Spleen (tissue), 7 donors: ENCODE results near the gene PKIG.

ENCODE experiments used
- POLR2A ChIP-seq, 3 donors: fragments of 450-650 bp; IDR thresholded peaks; one replicate each; pipeline ENCODE4 v1.5.1; 2017; ENCODE audit warnings: antibody characterized with exemption in 3 of 3, mild to moderate bottlenecking in 1 of 3
- POLR2AphosphoS5 ChIP-seq, 3 donors: sonication (generic); formaldehyde crosslinking; IDR thresholded peaks; one replicate each; pipeline ENCODE4 v1.5.1; 2017; ENCODE audit warnings: antibody characterized with exemption in 3 of 3
- TF ChIP-seq, protein P1 (sequence below), 11 experiments: fragments of 200-600 bp in 7 of 11; fragments of 450-650 bp in 4 of 11; sonication (generic) in 4 of 11; IDR thresholded peaks in 8 of 11; conservative IDR thresholded peaks in 3 of 11; 1 replicate in 7 of 11; 2 replicates in 4 of 11; pipeline versions ENCODE4 v1.4.0 to v1.8.0; 2016 to 2021; ENCODE audit warnings: antibody characterized with exemption in 11 of 11, inconsistent platforms in 4 of 11, mild to moderate bottlenecking in 1 of 11
- donor health status: DM: no; HTN: no; CAD: no; lungs with moderate emphysema.
- donor health status: DM: no; HTN: no; CAD: no.
- donor health status: DM: no; HTN: no; CAD: no.

DNA sequence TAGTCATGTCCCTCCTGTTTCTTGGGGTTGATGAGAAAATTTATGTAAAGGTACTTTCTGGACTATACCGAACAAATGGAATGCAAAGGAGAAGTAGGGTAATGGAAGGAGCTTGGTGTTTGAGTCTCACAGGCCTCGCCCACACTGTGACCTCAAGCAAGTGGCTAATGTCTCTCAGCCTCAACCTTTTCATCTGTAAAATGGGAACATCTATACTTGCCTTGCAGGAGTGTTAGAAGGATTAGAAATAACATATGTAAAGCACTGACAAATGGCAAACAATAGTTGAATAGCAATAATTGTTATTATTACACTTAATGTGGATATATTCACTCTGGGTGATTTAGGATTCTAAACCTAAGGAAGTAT lies 8.9 kb upstream of the PKIG start:
- TF ChIP-seq, protein P1, sequence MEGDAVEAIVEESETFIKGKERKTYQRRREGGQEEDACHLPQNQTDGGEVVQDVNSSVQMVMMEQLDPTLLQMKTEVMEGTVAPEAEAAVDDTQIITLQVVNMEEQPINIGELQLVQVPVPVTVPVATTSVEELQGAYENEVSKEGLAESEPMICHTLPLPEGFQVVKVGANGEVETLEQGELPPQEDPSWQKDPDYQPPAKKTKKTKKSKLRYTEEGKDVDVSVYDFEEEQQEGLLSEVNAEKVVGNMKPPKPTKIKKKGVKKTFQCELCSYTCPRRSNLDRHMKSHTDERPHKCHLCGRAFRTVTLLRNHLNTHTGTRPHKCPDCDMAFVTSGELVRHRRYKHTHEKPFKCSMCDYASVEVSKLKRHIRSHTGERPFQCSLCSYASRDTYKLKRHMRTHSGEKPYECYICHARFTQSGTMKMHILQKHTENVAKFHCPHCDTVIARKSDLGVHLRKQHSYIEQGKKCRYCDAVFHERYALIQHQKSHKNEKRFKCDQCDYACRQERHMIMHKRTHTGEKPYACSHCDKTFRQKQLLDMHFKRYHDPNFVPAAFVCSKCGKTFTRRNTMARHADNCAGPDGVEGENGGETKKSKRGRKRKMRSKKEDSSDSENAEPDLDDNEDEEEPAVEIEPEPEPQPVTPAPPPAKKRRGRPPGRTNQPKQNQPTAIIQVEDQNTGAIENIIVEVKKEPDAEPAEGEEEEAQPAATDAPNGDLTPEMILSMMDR (IDR thresholded peaks at IDR 0.05 in 8 of 11, conservative IDR thresholded peaks at IDR 0.05 in 3 of 11): no peak
- no peak for TF ChIP-seq POLR2A (IDR thresholded peaks at IDR 0.05)
- TF ChIP-seq POLR2AphosphoS5 (IDR thresholded peaks at IDR 0.05): no peak
